ENCODE data around the gene SH2D6. TPM values are rescaled to one million over a fixed set of nuclear protein-coding genes. Genes with fewer than 3 reads are reported as not detected.

SH2D6 gene
- total RNA-seq, 1 donor from 2014 or later, result 0.07 TPM

DNA sequence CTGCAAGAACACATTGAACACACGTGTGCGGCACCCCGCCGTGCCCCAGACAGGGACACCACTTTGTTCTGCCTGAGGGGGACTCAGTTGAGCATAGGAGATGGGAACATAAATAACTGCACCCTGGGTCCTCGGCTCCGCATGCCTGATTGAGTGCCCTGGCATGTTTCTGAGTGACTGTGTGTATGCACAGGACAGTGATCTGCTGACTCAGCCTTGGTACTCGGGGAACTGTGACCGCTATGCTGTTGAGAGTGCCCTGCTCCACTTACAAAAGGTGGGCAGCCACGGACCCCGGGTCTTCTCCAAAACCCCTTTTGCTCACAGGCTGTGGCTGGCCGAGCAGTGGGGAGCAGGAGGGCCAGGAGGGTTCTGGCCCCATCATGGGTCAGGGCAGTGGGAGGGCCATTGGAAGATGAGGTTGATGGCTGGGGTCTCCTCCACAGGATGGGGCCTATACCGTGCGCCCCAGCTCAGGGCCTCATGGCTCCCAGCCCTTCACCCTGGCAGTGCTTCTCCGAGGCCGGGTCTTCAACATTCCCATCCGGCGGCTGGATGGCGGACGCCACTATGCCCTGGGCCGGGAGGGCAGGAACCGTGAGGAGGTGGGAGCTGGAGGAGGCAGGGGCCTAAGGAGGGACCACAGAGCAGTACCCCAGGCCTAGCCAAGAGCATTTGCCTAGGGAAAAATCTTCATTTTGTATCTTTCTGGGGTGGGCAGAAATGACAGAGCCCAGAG, 16.9 kb downstream of the SH2D6 start:
- Histone ChIP-seq H3K36me3 (no peaks in the 10 kb centered on the region), H3K27ac (no peak overlapping the region), H3K27me3 (peaks cover 11% of the 10 kb centered on the region), H2AFZ (replicated peaks) (no peak overlapping the region), H4K20me1 (ENCODE audit: low read depth) (no peaks in the 10 kb centered on the region), H3K9ac (no peak overlapping the region), H3K9me3 (ENCODE audit: low read depth) (no peaks in the 10 kb centered on the region), H3K4me3 (no peak overlapping the region), H3K79me2 (ENCODE audit: low read depth) (no peaks in the 10 kb centered on the region), H3F3A (ENCODE audit: low read depth) (peaks cover 24% of the 10 kb centered on the region), H3K4me1 (peaks cover 25% of the 10 kb centered on the region), H3K4me2 (no peak overlapping the region)
- TF ChIP-seq EZH2phosphoT487 (IDR thresholded peaks at IDR 0.05) (no peak), EZH2 (IDR thresholded peaks at IDR 0.05) (no peak)
- TF ChIP-seq, protein P1, sequence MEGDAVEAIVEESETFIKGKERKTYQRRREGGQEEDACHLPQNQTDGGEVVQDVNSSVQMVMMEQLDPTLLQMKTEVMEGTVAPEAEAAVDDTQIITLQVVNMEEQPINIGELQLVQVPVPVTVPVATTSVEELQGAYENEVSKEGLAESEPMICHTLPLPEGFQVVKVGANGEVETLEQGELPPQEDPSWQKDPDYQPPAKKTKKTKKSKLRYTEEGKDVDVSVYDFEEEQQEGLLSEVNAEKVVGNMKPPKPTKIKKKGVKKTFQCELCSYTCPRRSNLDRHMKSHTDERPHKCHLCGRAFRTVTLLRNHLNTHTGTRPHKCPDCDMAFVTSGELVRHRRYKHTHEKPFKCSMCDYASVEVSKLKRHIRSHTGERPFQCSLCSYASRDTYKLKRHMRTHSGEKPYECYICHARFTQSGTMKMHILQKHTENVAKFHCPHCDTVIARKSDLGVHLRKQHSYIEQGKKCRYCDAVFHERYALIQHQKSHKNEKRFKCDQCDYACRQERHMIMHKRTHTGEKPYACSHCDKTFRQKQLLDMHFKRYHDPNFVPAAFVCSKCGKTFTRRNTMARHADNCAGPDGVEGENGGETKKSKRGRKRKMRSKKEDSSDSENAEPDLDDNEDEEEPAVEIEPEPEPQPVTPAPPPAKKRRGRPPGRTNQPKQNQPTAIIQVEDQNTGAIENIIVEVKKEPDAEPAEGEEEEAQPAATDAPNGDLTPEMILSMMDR (IDR thresholded peaks at IDR 0.05), result no peak
- Mint-ChIP-seq H3K4me3 (no peak overlapping the region), H3K4me1 (peaks cover 64% of the 10 kb centered on the region), H3K27ac (peak overlapping the region; percentile 79), H3K27me3 (ENCODE audit: insufficient read depth, low read depth) (peaks cover 11% of the 10 kb centered on the region), H3K36me3 (no peaks in the 10 kb centered on the region), H3K9me3 (no peaks in the 10 kb centered on the region)
- DNase-seq (ENCODE audit: low spot score), result no peak

DNA sequence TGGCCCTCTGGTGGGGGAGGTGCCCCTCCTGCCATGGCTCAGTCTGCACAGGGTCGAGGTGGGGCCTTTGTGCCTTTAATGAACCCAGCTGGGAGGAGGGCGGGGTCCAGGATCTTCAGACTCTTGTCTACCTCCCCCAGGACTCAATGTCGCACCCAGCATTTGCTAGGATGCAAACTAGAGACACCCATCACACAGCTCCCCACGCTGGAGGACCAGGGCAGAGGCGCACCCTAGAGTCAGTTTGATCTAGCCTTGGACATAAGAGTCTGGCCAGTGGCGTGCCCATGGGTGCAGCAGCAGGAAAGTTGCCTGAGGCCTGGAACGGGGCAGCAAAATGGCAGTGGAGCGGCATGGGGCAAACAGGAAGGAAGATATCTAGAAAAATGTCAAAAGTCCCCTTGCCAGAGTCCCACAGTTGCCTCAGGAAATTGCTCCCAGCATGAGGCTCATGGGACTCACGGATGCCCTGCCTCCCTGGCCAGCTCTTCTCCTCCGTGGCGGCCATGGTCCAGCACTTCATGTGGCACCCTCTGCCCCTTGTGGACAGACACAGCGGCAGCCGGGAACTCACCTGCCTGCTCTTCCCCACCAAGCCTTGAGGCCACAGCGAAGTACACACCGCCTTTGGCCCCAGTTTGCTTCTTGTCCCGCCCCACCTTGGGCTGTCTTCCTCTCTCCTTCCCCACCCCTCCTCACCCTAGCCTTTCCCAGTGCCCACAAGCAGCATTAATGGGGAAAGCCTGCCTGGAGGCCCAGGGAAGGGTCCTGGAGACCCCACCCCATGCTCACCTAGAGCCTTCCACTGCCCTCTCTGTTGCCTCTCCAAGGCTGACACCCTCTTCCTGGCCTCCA, 17.7 kb downstream of the SH2D6 start:
- no peaks in the 10 kb centered on the region for H3K79me2 ChIP-seq (ENCODE audit: low read depth)
- H4K20me1 ChIP-seq (ENCODE audit: low read depth), result no peaks in the 10 kb centered on the region
- DNase-seq (ENCODE audit: low spot score), result no peak
- no peak overlapping the region for H2AFZ ChIP-seq (replicated peaks)
- TF ChIP-seq EZH2phosphoT487 (IDR thresholded peaks at IDR 0.05), result no peak
- TF ChIP-seq EZH2 (IDR thresholded peaks at IDR 0.05), result no peak
- TF ChIP-seq, protein P1 (IDR thresholded peaks at IDR 0.05), result peak; percentile 9
- H3K9ac ChIP-seq, result no peak overlapping the region
- H3F3A ChIP-seq (ENCODE audit: low read depth), result peaks cover 23% of the 10 kb centered on the region
- no peak overlapping the region for H3K4me2 ChIP-seq
- H3K27ac ChIP-seq, result no peak overlapping the region
- no peaks in the 10 kb centered on the region for H3K36me3 ChIP-seq
- Mint-ChIP-seq H3K27ac (peak overlapping the region; percentile 33), H3K36me3 (no peaks in the 10 kb centered on the region), H3K4me3 (peak overlapping the region; percentile 71), H3K9me3 (no peaks in the 10 kb centered on the region), H3K4me1 (peaks cover 59% of the 10 kb centered on the region), H3K27me3 (ENCODE audit: insufficient read depth, low read depth) (peaks cover 13% of the 10 kb centered on the region)
- H3K27me3 ChIP-seq, result peaks cover 11% of the 10 kb centered on the region
- H3K4me3 ChIP-seq, result no peak overlapping the region
- no peaks in the 10 kb centered on the region for H3K9me3 ChIP-seq (ENCODE audit: low read depth)
- H3K4me1 ChIP-seq, result peaks cover 19% of the 10 kb centered on the region

DNA sequence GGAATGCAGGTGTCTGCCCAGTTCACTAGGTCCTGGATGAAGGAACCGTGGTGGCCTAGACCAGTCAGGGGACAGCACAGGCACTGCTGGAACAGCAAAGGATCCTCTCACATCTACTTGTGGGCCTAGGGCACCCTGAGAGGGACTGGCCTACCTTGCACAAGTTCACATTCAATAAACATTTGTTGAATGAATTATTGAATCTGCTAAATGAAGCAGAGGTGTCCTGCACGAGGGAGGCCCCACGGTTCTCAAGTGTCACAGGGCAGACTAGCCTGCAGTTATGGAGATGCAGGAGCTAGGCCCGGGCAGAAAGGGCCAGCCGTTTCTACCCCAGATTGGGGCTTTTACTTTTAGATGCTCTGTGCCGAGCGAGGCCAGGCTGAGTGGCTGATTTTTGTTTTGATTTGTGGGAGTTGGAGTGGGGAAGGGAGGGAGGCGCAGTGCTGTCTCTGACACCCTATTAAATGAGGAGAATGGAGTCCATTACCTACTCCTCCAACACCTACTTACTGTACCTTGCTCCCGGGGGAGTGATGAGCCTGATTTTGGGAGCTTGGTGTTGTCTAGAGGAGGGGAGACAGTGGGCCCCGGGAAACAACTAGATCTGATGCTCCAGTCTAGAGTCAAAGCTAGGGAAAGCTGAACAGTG, 18.4 kb downstream of the SH2D6 start:
- Mint-ChIP-seq H3K36me3 (no peaks in the 10 kb centered on the region), H3K9me3 (no peaks in the 10 kb centered on the region), H3K4me3 (peak overlapping the region; percentile 73), H3K4me1 (peaks cover 51% of the 10 kb centered on the region), H3K27ac (peak overlapping the region; percentile 98), H3K27me3 (ENCODE audit: insufficient read depth, low read depth) (peaks cover 13% of the 10 kb centered on the region)
- peak overlapping the region; percentile 49 for H3K4me3 ChIP-seq
- H3K36me3 ChIP-seq, result no peaks in the 10 kb centered on the region
- no peaks in the 10 kb centered on the region for H3K79me2 ChIP-seq (ENCODE audit: low read depth)
- peak overlapping the region; percentile 88 for H2AFZ ChIP-seq (replicated peaks)
- H3K27me3 ChIP-seq, result peaks cover 11% of the 10 kb centered on the region
- H3K4me2 ChIP-seq, result peak overlapping the region; percentile 83
- no peak overlapping the region for H3K9ac ChIP-seq
- TF ChIP-seq, protein P1 (IDR thresholded peaks at IDR 0.05), result no peak
- TF ChIP-seq EZH2 (IDR thresholded peaks at IDR 0.05), result no peak
- TF ChIP-seq EZH2phosphoT487 (IDR thresholded peaks at IDR 0.05), result no peak
- no peaks in the 10 kb centered on the region for H4K20me1 ChIP-seq (ENCODE audit: low read depth)
- peaks cover 12% of the 10 kb centered on the region for H3K4me1 ChIP-seq
- H3F3A ChIP-seq (ENCODE audit: low read depth), result peaks cover 17% of the 10 kb centered on the region
- DNase-seq (ENCODE audit: low spot score), result no peak
- no peak overlapping the region for H3K27ac ChIP-seq
- no peaks in the 10 kb centered on the region for H3K9me3 ChIP-seq (ENCODE audit: low read depth)

Data from neural progenitor cell (in vitro differentiated cells).